Coronary artery (tissue), 2 donors: Measurements from ENCODE around the gene HPCA.
A peak's percentile ranks its signal among the peaks of the same experiment; 100 is the strongest.

Experiments
- DNase-seq: peaks from one replicate; pipeline ENCODE4 v3.0.0-alpha.2; 2017; ENCODE audit warnings: low spot score
- H3K27ac ChIP-seq, 2 donors: fragments of 200-600 bp; sonication (generic); one replicate each; pipeline ENCODE4 v1.5.1; 2016 to 2019
- H3K4me3 ChIP-seq: fragments of 200-600 bp; sonication (generic); 2 replicates; pipeline ENCODE4 v1.5.1; 2016; ENCODE audit warnings: mild to moderate bottlenecking, moderate library complexity
- CTCF ChIP-seq: fragments of 200-600 bp; sonication (generic); IDR thresholded peaks from one replicate; pipeline ENCODE4 v1.5.1; 2019; ENCODE audit warnings: antibody characterized with exemption

The HPCA gene

DNA sequence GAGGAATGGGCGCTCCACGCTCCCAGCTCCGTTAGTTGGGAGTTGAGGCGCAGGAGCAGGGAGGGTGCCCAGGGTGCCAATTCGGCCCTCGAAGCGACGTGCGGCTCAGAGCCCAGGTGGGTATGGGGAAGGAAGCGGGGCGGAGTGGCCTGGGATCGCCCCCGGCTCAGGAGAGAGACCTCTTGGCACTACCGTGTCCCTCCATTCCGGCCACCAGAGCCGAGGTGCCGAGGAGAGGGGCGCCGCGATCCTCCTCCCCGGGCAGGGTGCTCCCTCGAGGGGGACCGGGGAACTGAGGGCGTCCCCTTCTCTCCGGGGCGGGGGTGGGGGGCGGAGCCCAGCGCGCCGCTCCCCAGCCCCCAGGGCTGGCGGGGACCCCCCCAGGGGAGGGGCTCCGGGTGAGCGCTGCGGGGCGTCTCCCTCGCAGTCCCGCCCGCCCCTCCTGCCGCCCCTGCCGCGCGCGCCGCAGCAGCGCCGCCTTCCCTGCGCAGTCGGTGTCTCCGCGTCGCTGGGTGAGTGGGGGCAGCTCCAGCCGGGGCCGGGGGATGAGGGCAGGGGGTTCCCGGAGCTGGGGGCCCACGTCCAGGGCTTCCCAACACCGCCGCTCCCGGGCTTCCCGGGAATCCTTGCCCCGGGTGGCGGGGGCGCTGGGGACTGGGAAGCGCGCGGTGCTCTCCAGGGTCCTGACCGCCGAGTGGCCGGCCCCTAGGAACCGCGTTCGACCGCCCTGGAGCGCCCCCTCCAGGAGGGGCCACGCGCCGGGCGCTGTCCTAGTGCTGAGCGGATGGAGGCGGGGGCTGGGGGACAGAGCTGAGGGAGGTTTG is at the start of gene HPCA:
HPCA (plus strand) TSS at position 488 of the 824 bp plus-strand sequence. CDS start 2,408 bp downstream, outside the sequence.
- no peak for DNase-seq
- Histone ChIP-seq H3K4me3 (peak within 1 kb of the TSS; percentile 48), H3K27ac (no peak within 1 kb of the TSS)
- TF ChIP-seq CTCF: no peak

- H3K27ac ChIP-seq: no peak overlapping the region
- no peak for TF ChIP-seq CTCF
- no peak for DNase-seq
- H3K4me3 ChIP-seq: no peak overlapping the region
Measured at GRCh38 chr1:32848354-32849063, 37.8 kb upstream of the HPCA start.

- no peak for DNase-seq
- Histone ChIP-seq H3K4me3 (no peak overlapping the region), H3K27ac (no peak overlapping the region)
- TF ChIP-seq CTCF: no peak
Measured at GRCh38 chr1:32855861-32856617, 30.3 kb upstream of the HPCA start.

- no peak for DNase-seq
- TF ChIP-seq CTCF: no peak
- no peak overlapping the region for H3K4me3 ChIP-seq
- H3K27ac ChIP-seq: no peak overlapping the region
Measured at GRCh38 chr1:32858136-32858535, 28.2 kb upstream of the HPCA start.

GRCh38 chr1:32858791-32859190 is 27.5 kb upstream of the HPCA start:
- DNase-seq: no peak
- no peak for TF ChIP-seq CTCF
- no peak overlapping the region for H3K4me3 ChIP-seq
- H3K27ac ChIP-seq: no peak overlapping the region

GRCh38 chr1:32859915-32860314 is 26.4 kb upstream of the HPCA start:
- Histone ChIP-seq H3K27ac (no peak overlapping the region), H3K4me3 (no peak overlapping the region)
- DNase-seq: no peak
- no peak for TF ChIP-seq CTCF
